Parathyroid adenoma (tissue), 2 donors: Measurements from ENCODE around the gene HBA1.

ENCODE experiments used
- H2AFZ ChIP-seq: fragments of 300-600 bp; sonication (generic); one replicate; pipeline ENCODE4 v1.7.0; 2017; ENCODE audit warnings: antibody characterized with exemption, mild to moderate bottlenecking
- H3K27ac ChIP-seq: fragments of 300-600 bp; sonication (generic); one replicate; pipeline ENCODE4 v1.7.0; 2017
- H3K27me3 ChIP-seq: fragments of 300-600 bp; sonication (generic); one replicate; pipeline ENCODE4 v1.7.0; 2017; ENCODE audit warnings: low read length; ENCODE audit not compliant: control insufficient read depth, insufficient read depth
- H3K36me3 ChIP-seq: fragments of 300-600 bp; sonication (generic); one replicate; pipeline ENCODE4 v1.7.0; 2017; ENCODE audit warnings: low read length; ENCODE audit not compliant: control insufficient read depth, insufficient read depth
- H3K4me1 ChIP-seq: fragments of 300-600 bp; sonication (generic); one replicate; pipeline ENCODE4 v1.7.0; 2017; ENCODE audit warnings: control low read depth
- H3K4me2 ChIP-seq: fragments of 300-600 bp; sonication (generic); one replicate; pipeline ENCODE4 v1.7.0; 2017; ENCODE audit warnings: low read length
- H3K4me3 ChIP-seq: fragments of 300-600 bp; sonication (generic); one replicate; pipeline ENCODE4 v1.7.0; 2017; ENCODE audit warnings: low read depth, low read length
- H3K79me2 ChIP-seq: fragments of 300-600 bp; sonication (generic); one replicate; pipeline ENCODE4 v1.7.0; 2017; ENCODE audit warnings: control low read depth
- H3K9ac ChIP-seq: fragments of 300-600 bp; sonication (generic); one replicate; pipeline ENCODE4 v1.7.0; 2017; ENCODE audit warnings: mild to moderate bottlenecking
- H3K9me3 ChIP-seq: fragments of 300-600 bp; sonication (generic); one replicate; pipeline ENCODE4 v1.7.0; 2017; ENCODE audit warnings: low read length; ENCODE audit not compliant: control insufficient read depth
- TF ChIP-seq, protein P1 (sequence below): fragments of 300-600 bp; sonication (generic); IDR thresholded peaks from one replicate; pipeline ENCODE4 v1.7.0; 2017; ENCODE audit warnings: antibody characterized with exemption, mild to moderate bottlenecking
- donor health status: primary hyperparathyroidism.

Gene HBA1

DNA sequence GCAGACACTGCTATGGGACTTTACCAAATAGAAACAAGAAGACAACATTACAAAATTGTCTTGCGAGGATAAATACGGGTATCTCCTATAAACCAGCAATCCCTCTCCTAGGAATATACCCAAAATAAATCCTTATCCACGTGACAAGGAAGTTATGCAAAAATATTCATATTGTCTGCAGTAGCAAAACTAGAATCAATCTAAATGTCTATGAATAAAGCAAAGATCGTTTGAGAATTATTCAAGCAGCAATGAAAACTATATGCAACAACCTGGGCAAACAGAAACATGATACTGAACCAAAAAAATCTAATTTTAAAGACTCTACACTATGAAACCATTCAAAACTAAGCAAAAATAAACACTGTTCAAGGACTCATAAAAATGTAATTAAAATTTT is 43.5 kb downstream of the HBA1 start:
- Histone ChIP-seq H3K4me2 (no peak overlapping the region), H3K27me3 (no peaks in the 10 kb centered on the region), H3K36me3 (no peaks in the 10 kb centered on the region), H3K9ac (no peak overlapping the region), H2AFZ (no peak overlapping the region), H3K27ac (no peak overlapping the region), H3K4me3 (no peak overlapping the region), H3K9me3 (no peaks in the 10 kb centered on the region), H3K4me1 (no peaks in the 10 kb centered on the region), H3K79me2 (peaks cover 46% of the 10 kb centered on the region)
- TF ChIP-seq, protein P1, sequence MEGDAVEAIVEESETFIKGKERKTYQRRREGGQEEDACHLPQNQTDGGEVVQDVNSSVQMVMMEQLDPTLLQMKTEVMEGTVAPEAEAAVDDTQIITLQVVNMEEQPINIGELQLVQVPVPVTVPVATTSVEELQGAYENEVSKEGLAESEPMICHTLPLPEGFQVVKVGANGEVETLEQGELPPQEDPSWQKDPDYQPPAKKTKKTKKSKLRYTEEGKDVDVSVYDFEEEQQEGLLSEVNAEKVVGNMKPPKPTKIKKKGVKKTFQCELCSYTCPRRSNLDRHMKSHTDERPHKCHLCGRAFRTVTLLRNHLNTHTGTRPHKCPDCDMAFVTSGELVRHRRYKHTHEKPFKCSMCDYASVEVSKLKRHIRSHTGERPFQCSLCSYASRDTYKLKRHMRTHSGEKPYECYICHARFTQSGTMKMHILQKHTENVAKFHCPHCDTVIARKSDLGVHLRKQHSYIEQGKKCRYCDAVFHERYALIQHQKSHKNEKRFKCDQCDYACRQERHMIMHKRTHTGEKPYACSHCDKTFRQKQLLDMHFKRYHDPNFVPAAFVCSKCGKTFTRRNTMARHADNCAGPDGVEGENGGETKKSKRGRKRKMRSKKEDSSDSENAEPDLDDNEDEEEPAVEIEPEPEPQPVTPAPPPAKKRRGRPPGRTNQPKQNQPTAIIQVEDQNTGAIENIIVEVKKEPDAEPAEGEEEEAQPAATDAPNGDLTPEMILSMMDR, result no peak
